ENCODE data around the gene CXCR6.
A peak's percentile ranks its signal among the peaks of the same experiment; 100 is the strongest.

CXCR6 gene

GRCh38 chr3:45974686-45975085, 31.4 kb downstream of the CXCR6 start:
- H3K36me3 Mint-ChIP-seq (ENCODE audit: low read depth): peaks cover 43% of the 10 kb centered on the region
- H3K9me3 Mint-ChIP-seq: no peaks in the 10 kb centered on the region
- H3K27ac Mint-ChIP-seq: no peak overlapping the region
- H3K4me3 Mint-ChIP-seq: no peak overlapping the region
- H3K27me3 Mint-ChIP-seq (ENCODE audit: low read depth): no peaks in the 10 kb centered on the region
- peaks cover 11% of the 10 kb centered on the region for H3K4me1 Mint-ChIP-seq
- no peak for TF ChIP-seq CTCF (IDR thresholded peaks at IDR 0.05; ENCODE audit: unreplicated experiment in 3 of 3)

GRCh38 chr3:45975686-45976085, 32.4 kb downstream of the CXCR6 start:
- Mint-ChIP-seq H3K27me3 (ENCODE audit: low read depth) (no peaks in the 10 kb centered on the region), H3K36me3 (ENCODE audit: low read depth) (peaks cover 46% of the 10 kb centered on the region), H3K27ac (no peak overlapping the region), H3K9me3 (no peaks in the 10 kb centered on the region), H3K4me1 (peaks cover 11% of the 10 kb centered on the region), H3K4me3 (no peak overlapping the region)
- no peak for TF ChIP-seq CTCF (IDR thresholded peaks at IDR 0.05; ENCODE audit: unreplicated experiment in 3 of 3)

GRCh38 chr3:45976191-45977091, 33.2 kb downstream of the CXCR6 start:
- H3K36me3 Mint-ChIP-seq (ENCODE audit: low read depth): peaks cover 48% of the 10 kb centered on the region
- H3K27me3 Mint-ChIP-seq (ENCODE audit: low read depth): no peaks in the 10 kb centered on the region
- H3K4me1 Mint-ChIP-seq: peaks cover 11% of the 10 kb centered on the region
- no peaks in the 10 kb centered on the region for H3K9me3 Mint-ChIP-seq
- TF ChIP-seq CTCF (IDR thresholded peaks at IDR 0.05; ENCODE audit: unreplicated experiment in 3 of 3): no peak
- no peak overlapping the region for H3K27ac Mint-ChIP-seq
- no peak overlapping the region for H3K4me3 Mint-ChIP-seq

- H3K4me3 Mint-ChIP-seq: no peak overlapping the region
- no peaks in the 10 kb centered on the region for H3K9me3 Mint-ChIP-seq
- H3K36me3 Mint-ChIP-seq (ENCODE audit: low read depth): peaks cover 45% of the 10 kb centered on the region
- H3K4me1 Mint-ChIP-seq: peaks cover 11% of the 10 kb centered on the region
- H3K27ac Mint-ChIP-seq: peak overlapping the region in 1 of 3 experiments; percentile 62
- H3K27me3 Mint-ChIP-seq (ENCODE audit: low read depth): no peaks in the 10 kb centered on the region
- no peak for TF ChIP-seq CTCF (IDR thresholded peaks at IDR 0.05; ENCODE audit: unreplicated experiment in 3 of 3)
Measured at GRCh38 chr3:45978006-45978761, 34.9 kb downstream of the CXCR6 start.

- Mint-ChIP-seq H3K36me3 (ENCODE audit: low read depth) (peaks cover 42% of the 10 kb centered on the region), H3K27me3 (ENCODE audit: low read depth) (no peaks in the 10 kb centered on the region), H3K4me1 (peaks cover 18% of the 10 kb centered on the region), H3K9me3 (no peaks in the 10 kb centered on the region), H3K4me3 (no peak overlapping the region), H3K27ac (no peak overlapping the region)
- no peak for TF ChIP-seq CTCF (IDR thresholded peaks at IDR 0.05; ENCODE audit: unreplicated experiment in 3 of 3)
Measured at GRCh38 chr3:45979378-45979777, 36.1 kb downstream of the CXCR6 start.

All from nephron (organoid).